Kidney epithelial cell (primary cell): Measurements from ENCODE around the gene CLDN9. TPM values are rescaled to one million over a fixed set of nuclear protein-coding genes. Genes with fewer than 3 reads are reported as not detected.

ENCODE experiments used
- DNase-seq: peaks from one replicate; pipeline ENCODE4 v3.0.0-alpha.2; 2010; ENCODE audit warnings: low read depth
- H3K27me3 ChIP-seq: 2 replicates; pipeline ENCODE4 v1.6.0; 2011; ENCODE audit warnings: low read length; ENCODE audit not compliant: control insufficient read depth, insufficient read depth
- H3K36me3 ChIP-seq: 2 replicates; pipeline ENCODE4 v1.5.1; 2011; ENCODE audit warnings: low read length; ENCODE audit not compliant: control insufficient read depth, insufficient read depth
- H3K4me3 ChIP-seq: 2 replicates; pipeline ENCODE4 v1.5.1; 2011; ENCODE audit warnings: low read depth, mild to moderate bottlenecking, control low read depth, low read length
- total RNA-seq: library from RNA; depleted of rRNA; stranded (reverse); fragments of >200 nt; gene quantifications from 2 replicates; pipeline ENCODE4 v1.2.3, GENCODE V29; 2015
- TF ChIP-seq, protein P1 (sequence below): IDR thresholded peaks from 2 replicates; pipeline ENCODE4 v1.5.1; 2011; ENCODE audit warnings: mild to moderate bottlenecking, moderate library complexity, low read length, control low read depth, inconsistent platforms; ENCODE audit not compliant: insufficient read depth, poor library complexity, severe bottlenecking

Gene CLDN9
- total RNA-seq, 1 donor from 2014 or later: 1.0 TPM

DNA sequence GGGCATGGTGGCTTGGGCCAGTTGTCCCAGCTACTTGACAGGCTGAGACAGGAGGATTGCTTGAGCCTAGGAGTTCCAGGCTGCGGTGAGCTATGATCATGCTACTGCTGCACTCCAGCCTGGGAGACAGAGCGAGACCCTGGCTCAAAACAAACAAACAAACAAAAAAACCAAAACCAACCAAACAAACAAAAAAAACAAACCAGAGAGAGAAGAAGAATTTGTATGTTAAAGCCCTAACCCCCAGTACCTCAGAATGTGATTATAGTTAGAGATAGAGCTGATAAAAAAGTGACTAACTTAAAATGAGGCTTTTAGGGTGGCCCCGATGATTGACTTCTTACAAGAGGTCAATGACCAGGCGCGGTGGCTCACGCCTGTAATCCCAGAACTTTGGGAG, 32.0 kb downstream of the CLDN9 start:
- peaks cover 46% of the 10 kb centered on the region for H3K27me3 ChIP-seq
- no peak overlapping the region for H3K4me3 ChIP-seq
- DNase-seq: no peak
- TF ChIP-seq, protein P1, sequence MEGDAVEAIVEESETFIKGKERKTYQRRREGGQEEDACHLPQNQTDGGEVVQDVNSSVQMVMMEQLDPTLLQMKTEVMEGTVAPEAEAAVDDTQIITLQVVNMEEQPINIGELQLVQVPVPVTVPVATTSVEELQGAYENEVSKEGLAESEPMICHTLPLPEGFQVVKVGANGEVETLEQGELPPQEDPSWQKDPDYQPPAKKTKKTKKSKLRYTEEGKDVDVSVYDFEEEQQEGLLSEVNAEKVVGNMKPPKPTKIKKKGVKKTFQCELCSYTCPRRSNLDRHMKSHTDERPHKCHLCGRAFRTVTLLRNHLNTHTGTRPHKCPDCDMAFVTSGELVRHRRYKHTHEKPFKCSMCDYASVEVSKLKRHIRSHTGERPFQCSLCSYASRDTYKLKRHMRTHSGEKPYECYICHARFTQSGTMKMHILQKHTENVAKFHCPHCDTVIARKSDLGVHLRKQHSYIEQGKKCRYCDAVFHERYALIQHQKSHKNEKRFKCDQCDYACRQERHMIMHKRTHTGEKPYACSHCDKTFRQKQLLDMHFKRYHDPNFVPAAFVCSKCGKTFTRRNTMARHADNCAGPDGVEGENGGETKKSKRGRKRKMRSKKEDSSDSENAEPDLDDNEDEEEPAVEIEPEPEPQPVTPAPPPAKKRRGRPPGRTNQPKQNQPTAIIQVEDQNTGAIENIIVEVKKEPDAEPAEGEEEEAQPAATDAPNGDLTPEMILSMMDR: no peak
- no peaks in the 10 kb centered on the region for H3K36me3 ChIP-seq

DNA sequence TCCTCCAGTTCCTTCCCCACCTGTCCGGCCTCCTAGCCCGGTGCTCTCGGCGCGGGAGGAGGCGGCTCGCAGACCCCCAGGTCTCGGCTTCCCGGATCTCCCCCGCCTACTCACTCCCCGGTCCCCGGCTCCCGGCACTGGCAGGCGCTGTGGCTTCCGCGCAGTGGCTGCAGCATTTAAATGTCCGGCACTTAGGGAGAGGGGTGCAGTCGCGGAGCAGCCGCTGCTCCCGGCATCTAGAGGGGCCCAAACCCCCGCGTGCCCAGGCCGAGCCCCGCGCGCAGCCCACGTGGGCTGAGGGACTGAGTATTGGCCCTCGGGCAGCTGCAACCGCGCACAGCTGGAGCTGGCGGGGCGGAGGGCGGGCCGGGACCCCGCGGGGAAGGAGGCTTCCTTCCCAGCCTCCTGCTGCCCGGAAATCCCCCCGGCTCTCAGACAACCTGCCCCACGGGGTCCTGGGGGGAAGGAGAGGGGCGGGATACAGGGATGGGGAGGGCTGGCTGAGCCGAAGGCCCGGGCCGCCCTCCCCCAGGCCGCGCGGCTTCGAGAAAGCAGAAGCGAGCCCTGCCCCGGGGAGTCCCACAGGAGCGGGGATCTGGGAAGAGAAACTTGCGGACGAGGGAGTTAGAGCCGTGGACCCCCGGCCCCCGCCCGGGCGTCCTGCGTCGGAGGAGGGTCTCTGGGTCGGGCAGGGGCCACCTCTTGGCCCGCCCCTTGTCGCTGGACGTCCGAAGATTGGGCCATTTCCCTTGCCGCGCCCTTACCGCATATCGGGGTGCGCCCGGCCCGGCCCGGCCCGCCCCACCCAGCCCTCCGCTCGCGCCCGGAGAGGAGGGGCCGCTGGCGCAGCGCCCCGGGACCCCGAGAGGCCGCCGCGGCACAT, 33.3 kb downstream of the CLDN9 start, which contains the start of gene MMP25:
Gene MMP25 (plus strand): TSS at position 804 of the 883 bp plus-strand sequence. CDS start 357 bp downstream, outside the sequence.
- TF ChIP-seq, protein P1: no peak
- Histone ChIP-seq H3K36me3 (no peaks in the 10 kb centered on the region), H3K4me3 (peak within 1 kb of the TSS; percentile 37), H3K27me3 (peaks cover 49% of the 10 kb centered on the region)
- no peak for DNase-seq

DNA sequence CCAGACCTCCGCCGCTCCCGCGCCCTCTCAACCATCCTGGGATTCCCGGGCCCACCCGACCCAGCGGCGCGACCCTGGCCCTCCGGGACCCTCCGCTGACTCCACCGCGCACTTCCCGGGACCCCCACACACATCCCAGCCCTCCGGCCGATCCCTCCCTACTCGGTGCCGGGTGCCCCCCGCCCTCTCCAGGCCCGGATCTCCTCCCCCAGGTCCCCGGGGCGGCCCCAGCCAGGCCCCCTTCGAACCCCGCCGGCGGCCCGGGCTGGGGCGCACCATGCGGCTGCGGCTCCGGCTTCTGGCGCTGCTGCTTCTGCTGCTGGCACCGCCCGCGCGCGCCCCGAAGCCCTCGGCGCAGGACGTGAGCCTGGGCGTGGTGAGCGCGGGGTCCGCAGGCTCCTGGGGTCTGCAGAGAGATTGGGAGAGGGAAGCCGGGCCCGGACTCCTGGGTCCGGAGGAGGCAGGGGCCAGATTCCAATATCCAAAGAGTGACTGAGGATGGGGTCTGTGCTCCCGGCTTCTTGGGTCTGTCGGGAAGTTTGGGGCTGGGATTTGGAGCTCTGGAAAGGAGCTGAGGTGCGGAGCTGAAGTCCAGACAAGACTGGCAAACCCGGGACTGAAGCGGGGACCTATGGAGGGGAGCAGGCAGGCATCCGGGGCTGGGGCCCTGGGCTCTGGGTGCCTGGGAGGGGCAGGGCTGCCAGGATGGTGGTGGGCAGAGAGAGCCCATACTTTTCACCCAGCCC, 34.1 kb downstream of the CLDN9 start:
- DNase-seq: no peak
- Histone ChIP-seq H3K4me3 (no peak overlapping the region), H3K36me3 (no peaks in the 10 kb centered on the region), H3K27me3 (peaks cover 46% of the 10 kb centered on the region)
- TF ChIP-seq, protein P1: no peak

DNA sequence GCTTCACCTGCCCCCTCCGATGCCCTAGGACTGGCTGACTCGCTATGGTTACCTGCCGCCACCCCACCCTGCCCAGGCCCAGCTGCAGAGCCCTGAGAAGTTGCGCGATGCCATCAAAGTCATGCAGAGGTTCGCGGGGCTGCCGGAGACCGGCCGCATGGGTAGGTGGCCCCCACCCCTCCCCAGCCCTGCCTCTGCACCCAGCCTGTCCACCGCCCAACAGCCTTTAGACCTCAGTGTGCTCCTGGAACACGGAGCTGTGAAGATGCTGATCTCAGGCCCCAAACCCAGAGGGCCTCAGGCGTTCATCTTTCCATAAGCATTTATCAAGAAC, 34.6 kb downstream of the CLDN9 start:
- Histone ChIP-seq H3K36me3 (no peaks in the 10 kb centered on the region), H3K4me3 (no peak overlapping the region), H3K27me3 (peaks cover 46% of the 10 kb centered on the region)
- TF ChIP-seq, protein P1: no peak
- no peak for DNase-seq

DNA sequence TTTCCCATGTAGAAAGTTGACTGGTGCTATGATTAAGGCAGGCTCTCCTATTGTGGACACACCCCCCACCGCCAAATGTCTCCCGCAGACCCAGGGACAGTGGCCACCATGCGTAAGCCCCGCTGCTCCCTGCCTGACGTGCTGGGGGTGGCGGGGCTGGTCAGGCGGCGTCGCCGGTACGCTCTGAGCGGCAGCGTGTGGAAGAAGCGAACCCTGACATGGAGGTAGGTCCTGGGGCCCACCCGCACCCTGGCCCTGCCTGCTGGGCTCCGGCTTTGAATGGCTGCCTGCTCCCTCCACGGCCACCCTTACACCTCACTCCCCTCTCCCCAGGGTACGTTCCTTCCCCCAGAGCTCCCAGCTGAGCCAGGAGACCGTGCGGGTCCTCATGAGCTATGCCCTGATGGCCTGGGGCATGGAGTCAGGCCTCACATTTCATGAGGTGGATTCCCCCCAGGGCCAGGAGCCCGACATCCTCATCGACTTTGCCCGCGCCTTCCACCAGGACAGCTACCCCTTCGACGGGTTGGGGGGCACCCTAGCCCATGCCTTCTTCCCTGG, 37.3 kb downstream of the CLDN9 start:
- Histone ChIP-seq H3K27me3 (peaks cover 41% of the 10 kb centered on the region), H3K4me3 (no peak overlapping the region), H3K36me3 (no peaks in the 10 kb centered on the region)
- TF ChIP-seq, protein P1: no peak
- DNase-seq: no peak
